ENCODE measurements around the gene ALKBH6. TPM values are rescaled to one million over a fixed set of nuclear protein-coding genes. Genes with fewer than 3 reads are reported as not detected.

The ALKBH6 gene
- total and polyA plus RNA-seq, 2 of the 8 experiments (the other 6 are each of a cell fraction or from before 2014, with no cell fraction given): 19.2 to 33.3 TPM

DNA sequence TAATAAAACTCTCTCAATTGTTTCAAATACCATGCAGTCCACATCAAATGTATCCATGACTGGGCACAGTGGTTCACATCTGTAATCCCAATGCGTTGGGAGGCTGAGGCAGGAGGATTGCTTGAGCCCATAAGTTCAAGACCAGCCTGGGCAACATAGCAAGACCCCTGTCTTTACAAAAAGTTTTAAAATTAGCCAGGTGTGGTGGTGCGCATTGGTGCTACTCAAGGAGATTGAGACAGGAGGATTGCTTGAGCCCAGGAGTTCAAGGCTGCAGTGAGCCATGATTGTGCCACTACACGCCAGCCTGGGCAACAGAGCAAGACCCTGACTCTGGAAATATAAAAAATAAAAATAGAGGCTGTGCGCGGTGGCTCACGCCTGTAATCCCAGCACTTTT, 13.7 kb upstream of the ALKBH6 start:
- Histone ChIP-seq H3K4me1 (replicated peaks in 1 of 4; ENCODE audit: control insufficient read depth in 3 of 4, insufficient read depth in 4 of 4, low read length in 3 of 4) (peaks cover 0 to 4% (median 0%) of the 10 kb centered on the region in 4 experiments; a peak in 4 of 7 replicates), H3K23ac (ENCODE audit: insufficient read length) (no peak overlapping the region), H3K4me3 (ENCODE audit: extremely low read depth in 1 of 4, insufficient read depth in 2 of 4, low read depth in 3 of 4, low read length in 4 of 4) (no peak overlapping the region), H3K36me3 (ENCODE audit: control insufficient read depth in 2 of 4, insufficient read depth in 4 of 4, low read length in 3 of 4) (peaks cover 0 to 17% (median 5%) of the 10 kb centered on the region in 4 experiments; a peak in 4 of 8 replicates), H3K79me2 (ENCODE audit: control insufficient read depth in 1 of 2, insufficient read depth in 2 of 2, low read length in 2 of 2) (no peaks in the 10 kb centered on the region), H3K4me2 (ENCODE audit: insufficient read depth in 1 of 2, low read depth in 2 of 2, low read length in 2 of 2) (no peak overlapping the region), H3K27me3 (replicated peaks in 1 of 4; ENCODE audit: control insufficient read depth in 3 of 4, extremely low read depth in 1 of 4, insufficient read depth in 3 of 4, low read length in 3 of 4) (peaks cover 0 to 2% (median 0%) of the 10 kb centered on the region in 4 experiments; a peak in 1 of 7 replicates), H2AK5ac (ENCODE audit: low read depth, low read length) (no peak overlapping the region), H3K79me1 (ENCODE audit: low read depth, low read length) (no peaks in the 10 kb centered on the region), H2BK120ac (replicated peaks; ENCODE audit: low read depth, low read length) (no peak overlapping the region), H3K18ac (ENCODE audit: extremely low read depth, low read length) (no peak overlapping the region), H3K9me3 (ENCODE audit: insufficient read depth in 2 of 2, low read depth in 1 of 2, low read length in 1 of 2) (no peaks in the 10 kb centered on the region), H2BK5ac (ENCODE audit: low read depth, low read length) (no peak overlapping the region), H4K20me1 (replicated peaks in 1 of 2; ENCODE audit: control insufficient read depth in 1 of 2, insufficient read depth in 2 of 2, low read length in 2 of 2) (peaks cover 0 to 9% of the 10 kb centered on the region in 2 experiments), H2BK12ac (ENCODE audit: low read depth, low read length) (no peak overlapping the region), H2AFZ (ENCODE audit: low read length) (no peak overlapping the region), H3K4ac (replicated peaks; ENCODE audit: insufficient read length, low read depth, low read length) (no peak overlapping the region), H3K23me2 (ENCODE audit: low read depth, low read length) (no peaks in the 10 kb centered on the region; the same call in 1 of the 2 replicates), H2BK15ac (ENCODE audit: low read length) (no peak overlapping the region), H4K5ac (ENCODE audit: insufficient read length, low read depth, low read length) (no peak overlapping the region), H3K14ac (ENCODE audit: insufficient read length) (no peak overlapping the region), H3K56ac (replicated peaks; ENCODE audit: insufficient read length, low read depth, low read length) (no peak overlapping the region), H4K8ac (ENCODE audit: extremely low read depth, insufficient read depth, low read length) (no peak overlapping the region), H3K9ac (replicated peaks in 1 of 4; ENCODE audit: extremely low read depth in 1 of 4, low read depth in 3 of 4, low read length in 3 of 4) (no peak overlapping the region), H3K27ac (ENCODE audit: low read depth, low read length) (no peak overlapping the region), H4K91ac (replicated peaks; ENCODE audit: insufficient read length, low read length) (no peak overlapping the region), H2BK20ac (ENCODE audit: low read length) (no peak overlapping the region)
- no peak for TF ChIP-seq SUZ12 (IDR thresholded peaks at IDR 0.05; ENCODE audit: low read length)
- POLR2A ChIA-PET (ENCODE audit: partially characterized antibody): no interaction called here
- CTCF ChIA-PET (ENCODE audit: partially characterized antibody): interaction anchor here (1.7 kb wide), 1 partner anchor 23 kb away, joined by 3 read pairs; no protein-coding TSS in a partner anchor
- FAIRE-seq (no peak), DNase-seq (ENCODE audit: low read depth in 1 of 2, low spot score in 2 of 2) (no peak)
- 92% methylated on average over 6 of the region's 6 CpGs; no CpG with 5 or more reads in 1 of the 2 experiments for WGBS, 2 experiments (ENCODE audit: extremely low coverage in 1 of 2, insufficient coverage in 1 of 2, insufficient read length in 1 of 2, insufficient replicate concordance in 2 of 2, low coverage in 1 of 2, low lambda C conversion rate in 2 of 2, missing lambda C conversion rate in 1 of 2)
